GM19324 (cell line): ENCODE results near the gene SIVA1.
"Not testable (repeated sequence)": the region's sequence is repeated elsewhere in the genome, so short reads cannot be mapped to it uniquely, and the experiment has no call there.

Experiments
- ATAC-seq: cut with Tn5 transposase; IDR thresholded peaks from one replicate; pipeline ENCODE4 v1.9.1; 2021; ENCODE audit warnings: mild to moderate bottlenecking, moderate library complexity; ENCODE audit not compliant: unreplicated experiment, low FRiP score

Gene SIVA1

GRCh38 chr14:104718871-104719270 is 34.1 kb upstream of the SIVA1 start:
- ATAC-seq = no peak

- no peak for ATAC-seq
These were observed 33.6 kb upstream of the SIVA1 start for GRCh38 chr14:104719343-104719742.

GRCh38 chr14:104721505-104722431 is 31.2 kb upstream of the SIVA1 start:
- ATAC-seq = no peak

- no peak for ATAC-seq
These were observed 29.9 kb upstream of the SIVA1 start for GRCh38 chr14:104722938-104723650.

GRCh38 chr14:104723651-104724406 is 29.1 kb upstream of the SIVA1 start, which contains the start of gene ADSS1:
ADSS1 (plus strand) TSS chr14:104724229; CDS start chr14:104724271, 42 bp downstream.
- ATAC-seq = no peak

GRCh38 chr14:104724407-104724980 is 28.5 kb upstream of the SIVA1 start:
- no peak for ATAC-seq

GRCh38 chr14:104724981-104725771 is 27.8 kb upstream of the SIVA1 start:
- ATAC-seq = no peak

GRCh38 chr14:104725772-104726548 is 27.0 kb upstream of the SIVA1 start:
- ATAC-seq = no peak

- ATAC-seq = no peak
These were observed 26.1 kb upstream of the SIVA1 start for GRCh38 chr14:104726600-104727451.

- ATAC-seq = no peak
These were observed 24.3 kb upstream of the SIVA1 start for GRCh38 chr14:104728631-104729030.

GRCh38 chr14:104729176-104729834 is 23.6 kb upstream of the SIVA1 start:
- not testable (repeated sequence) for ATAC-seq

- ATAC-seq = no peak
These were observed 23.1 kb upstream of the SIVA1 start for GRCh38 chr14:104729835-104730181.

GRCh38 chr14:104730487-104730886 is 22.5 kb upstream of the SIVA1 start:
- ATAC-seq = no peak

- ATAC-seq = no peak
These were observed 21.3 kb upstream of the SIVA1 start for GRCh38 chr14:104731320-104732294.

- no peak for ATAC-seq
These were observed 20.6 kb upstream of the SIVA1 start for GRCh38 chr14:104732355-104732804.

- no peak for ATAC-seq
These were observed 19.8 kb upstream of the SIVA1 start for GRCh38 chr14:104732931-104733681.
